Hippocampal formation (tissue), 2 donors: ENCODE measurements around the gene JRKL.
A peak's percentile ranks its signal among the peaks of the same experiment; 100 is the strongest.

ENCODE experiments used
- DNase-seq, 2 donors: peaks; one replicate each; lab custom pipeline; 2025; lab: John Stamatoyannopoulos, UW

Gene JRKL

DNA sequence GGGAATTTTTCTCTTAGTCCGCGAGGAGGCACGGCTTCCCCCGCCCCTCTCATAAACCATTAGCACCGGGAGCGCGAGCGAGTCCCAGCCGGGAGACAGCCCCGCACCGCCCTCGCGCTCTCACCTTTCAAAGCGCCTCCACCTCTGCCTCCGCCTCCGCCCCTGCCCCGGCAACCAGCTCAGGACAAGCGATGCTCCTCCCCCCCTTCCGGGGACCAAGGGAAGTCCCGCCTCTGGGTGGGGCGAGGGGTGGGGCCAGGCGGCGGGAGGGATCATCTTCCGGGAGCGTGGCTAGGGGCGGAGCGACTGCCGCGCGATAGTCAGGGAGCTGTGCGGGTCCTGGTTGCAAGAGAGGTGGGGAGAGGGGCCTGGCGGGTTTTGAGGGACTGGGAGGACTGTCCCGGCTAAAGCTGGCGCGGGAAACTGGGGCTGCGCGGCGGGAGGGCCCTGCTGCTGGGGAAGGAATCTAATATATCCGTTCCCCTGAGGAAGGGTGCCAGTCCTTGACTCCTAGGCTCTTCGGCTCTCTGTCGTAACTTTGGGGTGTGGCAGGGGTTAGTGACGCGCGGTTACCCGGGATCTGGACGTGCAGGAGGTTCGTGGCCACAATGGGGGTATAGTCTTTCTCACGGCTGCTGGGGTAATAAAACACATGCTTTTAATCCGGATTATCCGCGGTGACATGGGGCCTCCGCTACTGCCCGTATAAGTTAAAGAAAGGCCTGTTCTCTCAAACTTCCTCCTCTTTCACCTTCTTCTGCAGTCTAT, at the start of gene JRKL, which contains the start of gene CCDC82:
JRKL (plus strand) TSS at position 294 of the 768 bp plus-strand sequence. CDS start 637 bp downstream, outside the sequence.
CCDC82 (minus strand) TSS at position 193 of the 768 bp plus-strand sequence. CDS start 5,165 bp downstream, outside the sequence.
- DNase-seq: peak; percentile 84 to 95

DNA sequence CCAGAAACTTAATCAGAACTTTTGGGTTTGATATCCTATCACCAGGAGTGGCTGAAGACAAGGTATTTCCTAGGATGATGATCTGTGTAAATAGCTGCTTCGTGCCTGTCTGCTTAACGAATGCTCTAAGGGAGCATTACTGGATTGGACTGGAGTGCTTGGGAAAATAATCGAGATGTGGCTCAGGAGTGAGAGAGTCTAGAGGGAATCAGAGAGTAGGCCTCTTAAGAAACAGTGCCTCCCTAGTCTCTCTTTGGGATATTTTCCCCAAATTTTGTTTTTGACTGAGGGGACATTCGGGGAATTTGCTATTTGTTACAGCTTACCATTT, 49.3 kb upstream of the JRKL start:
- DNase-seq: peak in 1 of 2 donors; percentile 20

DNA sequence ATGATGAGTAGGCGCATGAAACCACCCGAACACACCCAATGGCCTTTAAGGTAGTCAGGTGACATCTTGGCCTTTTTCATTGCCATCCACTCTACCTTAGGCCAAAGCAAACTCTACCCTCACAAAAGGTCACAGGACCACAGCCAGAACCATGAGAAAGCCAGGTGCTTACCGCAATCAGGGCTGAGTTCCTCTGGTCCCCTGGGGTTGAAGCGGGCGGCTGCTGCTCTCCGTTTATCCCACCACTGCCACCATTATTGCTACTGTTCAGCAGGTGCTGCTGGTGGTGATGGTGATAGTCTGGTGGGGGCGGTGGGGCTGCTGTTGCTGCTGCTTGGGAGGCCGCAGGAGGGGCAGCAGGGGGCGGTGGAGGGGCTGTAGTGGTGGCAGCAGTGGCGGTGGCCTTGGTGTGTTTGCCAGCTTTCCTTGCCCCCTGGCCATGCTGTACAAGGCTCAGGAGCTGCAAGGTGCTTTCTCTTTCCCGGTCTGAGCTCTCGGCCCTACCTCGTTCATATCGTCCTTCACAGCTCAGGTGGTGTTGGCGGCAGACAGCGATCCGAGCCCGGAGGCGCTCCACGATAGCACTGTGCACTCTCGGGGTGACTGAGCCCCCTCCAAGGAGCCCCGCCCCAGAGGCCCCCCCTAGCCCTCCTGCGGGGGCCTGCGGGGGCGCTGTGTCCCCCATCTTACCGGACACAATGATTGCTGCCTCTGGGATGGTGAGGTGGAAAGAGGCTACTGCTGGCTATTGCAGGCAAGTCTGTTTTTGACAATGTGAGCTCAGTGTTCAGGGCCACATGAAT, 48.4 kb upstream of the JRKL start:
- peak in 1 of 2 donors; percentile 44 for DNase-seq

DNA sequence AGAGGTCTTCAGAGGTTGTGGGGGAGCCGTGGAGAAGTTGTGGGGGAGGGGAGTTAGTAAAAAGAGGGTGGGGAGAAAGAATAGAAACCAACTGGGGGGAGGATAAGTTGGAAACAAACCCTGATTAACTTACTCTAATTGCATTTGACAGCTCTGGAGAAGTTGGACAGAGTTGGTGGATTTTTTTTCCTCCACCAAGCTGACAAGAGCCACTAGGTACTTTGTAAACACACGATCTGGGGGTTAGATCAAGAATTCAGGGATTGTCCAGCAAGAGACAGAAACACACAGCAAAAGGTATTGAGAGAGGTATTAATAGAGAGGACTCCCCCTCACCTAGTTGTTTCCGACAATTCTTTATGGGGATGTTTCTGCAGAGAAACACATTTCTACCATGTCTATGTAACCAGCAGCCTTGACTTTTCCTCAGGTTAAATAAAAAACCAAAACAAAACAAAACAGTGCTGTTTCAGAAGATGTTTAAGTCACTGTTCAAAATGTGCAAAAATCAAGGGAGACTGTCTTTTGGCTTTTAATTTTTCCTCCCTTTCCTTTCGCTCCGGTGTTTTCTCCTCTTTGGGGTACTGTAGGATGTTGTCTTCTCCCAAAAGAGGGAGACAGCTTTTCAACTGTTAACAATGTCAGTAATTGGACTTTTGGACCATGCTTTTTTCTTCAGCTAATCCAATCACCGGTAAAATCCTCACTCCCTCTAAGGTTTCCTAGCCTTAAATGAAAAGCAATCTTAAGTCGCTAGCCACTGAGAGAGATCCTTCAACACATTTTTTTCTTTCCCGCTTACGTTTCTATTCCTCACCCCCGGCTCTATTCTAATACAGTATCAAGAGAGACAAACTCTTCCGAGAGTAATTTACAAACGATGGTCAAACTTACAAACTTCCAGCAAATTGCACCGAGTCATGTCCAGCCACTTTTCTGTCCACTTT, 47.5 kb upstream of the JRKL start:
- DNase-seq: peak in 1 of 2 donors; percentile 63

DNA sequence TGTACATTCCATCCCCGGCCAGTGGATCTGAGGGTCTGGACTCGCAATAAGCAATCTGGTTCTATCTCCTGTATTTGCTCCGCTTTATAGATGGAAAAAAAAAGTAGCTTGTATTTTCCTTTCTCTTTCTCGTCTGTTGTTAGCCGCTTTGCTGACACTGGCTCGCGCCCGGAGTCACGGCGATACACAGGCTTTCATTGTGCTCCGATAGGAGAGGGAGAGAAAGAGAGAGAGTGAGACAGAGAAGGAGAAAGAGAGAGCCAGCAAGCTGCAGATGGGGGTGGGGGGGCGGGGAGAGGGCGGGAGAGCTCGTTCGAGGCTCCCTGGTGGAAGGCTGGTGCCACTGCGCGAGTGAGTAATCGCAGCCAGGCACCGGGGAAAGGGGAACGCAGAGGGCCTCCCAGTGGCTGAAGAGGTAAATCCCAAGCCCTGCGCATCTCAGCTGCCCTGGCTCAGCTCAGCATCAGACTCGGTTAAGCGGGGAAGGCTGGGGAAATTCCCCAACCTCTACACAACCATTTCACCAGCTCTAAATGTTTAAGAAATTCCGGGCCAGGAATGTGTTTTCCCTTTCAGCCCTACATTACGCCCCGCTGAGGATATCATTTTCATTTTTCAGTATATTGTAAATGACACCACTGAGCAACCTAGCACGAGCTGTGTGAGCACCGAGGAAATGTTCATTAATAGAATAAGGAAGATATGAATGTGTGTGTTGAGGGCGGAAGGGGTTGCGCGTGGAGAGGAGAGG, 46.7 kb upstream of the JRKL start, which contains the start of gene MAML2:
MAML2 (minus strand) TSS at position 235 of the 751 bp plus-strand sequence. CDS start 1,300 bp downstream, outside the sequence.
- peak; percentile 94 to 97 for DNase-seq

- DNase-seq: no peak
Measured at GRCh38 chr11:96356848-96357247, 33.0 kb upstream of the JRKL start.

GRCh38 chr11:96357794-96358193, 32.0 kb upstream of the JRKL start:
- DNase-seq: no peak

GRCh38 chr11:96358321-96358720, 31.5 kb upstream of the JRKL start:
- DNase-seq: no peak

DNA sequence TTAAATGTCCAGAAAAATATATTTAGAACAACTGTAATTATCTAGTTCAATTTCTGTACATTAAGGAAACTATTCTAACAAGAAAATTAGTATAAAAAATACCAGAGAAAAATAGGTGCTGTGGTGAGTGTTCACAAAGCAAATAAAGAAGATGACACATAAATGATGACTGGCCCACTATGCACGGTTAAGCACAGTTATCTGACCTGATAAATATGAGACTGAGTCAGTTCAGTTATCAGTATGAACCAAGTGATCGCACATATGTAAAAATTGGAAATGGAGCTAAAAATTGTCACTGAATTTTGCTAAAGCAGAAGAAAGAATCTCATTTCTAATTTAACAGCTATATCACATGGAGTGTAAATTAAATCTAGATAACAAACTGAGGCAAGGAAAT, 28.0 kb upstream of the JRKL start:
- no peak for DNase-seq

DNA sequence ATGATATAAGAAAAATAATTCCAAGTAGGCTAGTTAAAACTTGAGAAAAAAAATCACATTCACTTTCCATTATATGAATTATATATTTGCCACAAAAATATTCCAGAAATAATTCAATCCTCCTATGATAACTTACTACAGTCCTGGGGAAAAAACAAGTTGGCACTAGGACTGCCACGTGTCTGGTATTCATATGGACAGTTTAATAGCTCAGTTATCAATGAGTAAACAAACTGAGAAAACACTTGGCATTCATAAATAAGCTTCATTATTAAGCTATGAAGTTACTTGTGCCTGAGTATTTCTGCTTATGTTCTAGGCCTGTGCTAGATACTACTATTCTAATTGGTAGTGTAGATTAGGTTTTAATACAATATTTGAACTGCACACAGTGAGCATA, 24.3 kb upstream of the JRKL start:
- no peak for DNase-seq

DNA sequence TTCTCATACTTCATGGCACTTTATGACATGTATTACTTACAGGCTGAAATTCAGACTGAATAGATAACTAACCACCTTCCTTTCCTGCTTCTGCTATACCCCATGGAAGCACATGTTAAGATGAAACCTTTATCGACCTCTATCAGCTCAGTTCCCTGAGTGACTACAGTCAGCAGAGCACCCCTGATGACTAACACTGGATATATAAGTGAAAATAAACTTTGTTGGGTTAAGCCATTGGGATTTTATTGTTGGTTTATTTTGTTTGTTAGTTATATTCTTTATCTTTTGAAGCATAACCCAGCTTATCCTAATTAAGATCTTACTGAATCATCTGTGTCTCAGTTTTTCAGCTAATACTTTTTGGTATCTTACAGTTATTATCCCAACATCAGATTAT, 23.8 kb upstream of the JRKL start:
- DNase-seq: no peak

GRCh38 chr11:96367342-96367741, 22.5 kb upstream of the JRKL start:
- DNase-seq: no peak

DNA sequence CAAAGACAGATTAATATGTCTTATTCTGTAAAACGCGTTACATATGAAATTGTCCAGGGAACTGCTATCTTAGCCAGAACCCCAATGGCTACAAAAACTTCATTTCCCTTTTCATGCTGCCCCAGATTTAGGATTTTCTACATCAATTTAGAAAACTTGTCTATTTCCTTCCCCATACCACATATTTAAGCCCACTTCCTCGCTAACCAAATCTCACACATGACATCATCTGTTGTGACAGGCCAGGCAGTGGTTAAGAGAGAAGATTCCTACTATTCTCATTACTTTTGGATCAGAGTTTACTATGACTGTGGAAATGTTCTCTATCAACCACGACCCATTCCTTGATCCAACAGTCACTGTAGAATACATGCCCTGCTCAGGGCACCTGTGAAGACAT, 16.0 kb upstream of the JRKL start:
- no peak for DNase-seq

DNA sequence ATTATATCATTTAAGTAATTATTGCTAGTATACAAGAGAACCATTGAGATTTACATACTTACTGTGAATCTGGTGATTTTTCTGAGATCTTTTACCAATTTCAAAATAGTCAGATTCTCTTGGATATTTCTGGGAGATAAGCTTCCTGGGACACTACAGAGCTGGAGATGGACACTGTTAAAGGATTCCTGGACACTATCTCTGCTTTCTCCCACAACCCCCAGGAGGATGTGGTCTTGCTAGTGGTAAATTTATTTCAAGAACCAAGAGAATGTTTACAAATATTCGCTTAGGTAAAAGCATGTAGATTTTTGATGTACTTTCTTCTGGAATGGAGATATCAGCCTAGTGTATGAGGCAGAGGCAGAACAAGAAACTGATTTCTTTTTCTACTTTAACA, 13.0 kb upstream of the JRKL start:
- no peak for DNase-seq

GRCh38 chr11:96384156-96384555, 5.7 kb upstream of the JRKL start:
- no peak for DNase-seq

DNA sequence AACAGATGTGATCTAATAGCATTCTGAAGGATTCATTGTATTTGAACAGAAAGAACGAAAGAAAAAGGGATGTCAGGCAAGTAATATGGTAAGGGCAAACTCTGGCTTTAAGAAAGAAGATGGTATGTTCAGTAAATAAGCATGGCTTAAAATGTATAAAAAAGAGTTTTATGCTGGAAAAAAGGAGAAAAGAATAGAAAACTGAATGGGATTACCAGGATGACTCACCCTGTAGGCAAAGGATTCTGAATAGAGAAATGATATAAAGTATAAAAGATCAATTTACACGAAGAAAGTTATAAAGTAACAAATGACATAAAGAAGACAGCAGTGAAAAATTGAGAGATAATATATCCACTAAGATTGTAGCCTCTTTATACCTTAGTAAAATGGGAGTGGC, 4.6 kb upstream of the JRKL start:
- DNase-seq: no peak

GRCh38 chr11:96388891-96389719, 708 bp upstream of the JRKL start:
- no peak for DNase-seq

DNA sequence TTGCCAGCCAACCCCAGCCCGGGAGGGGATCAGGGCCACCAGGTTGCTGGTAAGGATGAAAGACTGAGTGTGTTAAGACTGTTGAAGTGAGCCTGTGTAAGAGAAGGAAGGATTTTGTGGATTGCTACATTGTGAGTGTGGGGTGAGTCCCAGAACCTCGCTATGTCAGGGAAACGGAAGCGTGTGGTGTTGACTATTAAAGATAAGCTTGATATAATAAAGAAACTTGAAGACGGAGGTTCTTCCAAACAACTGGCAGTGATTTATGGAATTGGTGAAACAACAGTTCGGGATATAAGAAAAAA, 627 bp downstream of the JRKL start:
- no peak for DNase-seq

- DNase-seq: no peak
Measured at GRCh38 chr11:96391698-96392307, 2.0 kb downstream of the JRKL start.

GRCh38 chr11:96393753-96394348, 4.0 kb downstream of the JRKL start:
- DNase-seq: peak in 1 of 2 donors; percentile 84
